Measurements from ENCODE around the gene GGCT.

The GGCT gene

GRCh38 chr7:30479202-30480120, 25.2 kb downstream of the GGCT start:
- H3F3A ChIP-seq (ENCODE audit: low read depth), result no peaks in the 10 kb centered on the region
- peaks cover 44% of the 10 kb centered on the region for H3K4me1 ChIP-seq (ENCODE audit: insufficient read depth, low read length, poor library complexity, severe bottlenecking)
- peak overlapping the region; percentile 95 for H3K4me3 ChIP-seq (ENCODE audit: low read length, poor library complexity, severe bottlenecking)
- H3K4me2 ChIP-seq (ENCODE audit: low read depth, low read length, poor library complexity, severe bottlenecking), result peak overlapping the region; percentile 82
- no peaks in the 10 kb centered on the region for H3K36me3 ChIP-seq (ENCODE audit: insufficient read depth, low read length)
- H3K9me2 ChIP-seq (replicated peaks; ENCODE audit: low read depth, low read length), result no peaks in the 10 kb centered on the region
- no peaks in the 10 kb centered on the region for H4K20me1 ChIP-seq (ENCODE audit: insufficient read depth, low read length, poor library complexity, severe bottlenecking)
- H3K9me3 ChIP-seq (ENCODE audit: insufficient read depth, low read depth, low read length), result no peaks in the 10 kb centered on the region
- TF ChIP-seq, protein P1, sequence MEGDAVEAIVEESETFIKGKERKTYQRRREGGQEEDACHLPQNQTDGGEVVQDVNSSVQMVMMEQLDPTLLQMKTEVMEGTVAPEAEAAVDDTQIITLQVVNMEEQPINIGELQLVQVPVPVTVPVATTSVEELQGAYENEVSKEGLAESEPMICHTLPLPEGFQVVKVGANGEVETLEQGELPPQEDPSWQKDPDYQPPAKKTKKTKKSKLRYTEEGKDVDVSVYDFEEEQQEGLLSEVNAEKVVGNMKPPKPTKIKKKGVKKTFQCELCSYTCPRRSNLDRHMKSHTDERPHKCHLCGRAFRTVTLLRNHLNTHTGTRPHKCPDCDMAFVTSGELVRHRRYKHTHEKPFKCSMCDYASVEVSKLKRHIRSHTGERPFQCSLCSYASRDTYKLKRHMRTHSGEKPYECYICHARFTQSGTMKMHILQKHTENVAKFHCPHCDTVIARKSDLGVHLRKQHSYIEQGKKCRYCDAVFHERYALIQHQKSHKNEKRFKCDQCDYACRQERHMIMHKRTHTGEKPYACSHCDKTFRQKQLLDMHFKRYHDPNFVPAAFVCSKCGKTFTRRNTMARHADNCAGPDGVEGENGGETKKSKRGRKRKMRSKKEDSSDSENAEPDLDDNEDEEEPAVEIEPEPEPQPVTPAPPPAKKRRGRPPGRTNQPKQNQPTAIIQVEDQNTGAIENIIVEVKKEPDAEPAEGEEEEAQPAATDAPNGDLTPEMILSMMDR (conservative IDR thresholded peaks at IDR 0.05; ENCODE audit: low read length), result no peak
- no peak for TF ChIP-seq EZH2phosphoT487 (IDR thresholded peaks at IDR 0.05; ENCODE audit: borderline replicate concordance)
- peak overlapping the region; percentile 99 for H2AFZ ChIP-seq (ENCODE audit: low read length)
- H3K79me2 ChIP-seq (ENCODE audit: insufficient read depth, low read length), result peaks cover 8% of the 10 kb centered on the region
- H3K9ac ChIP-seq (ENCODE audit: low read depth, low read length, poor library complexity, severe bottlenecking), result peak overlapping the region; percentile 84
- H3K27me3 ChIP-seq (ENCODE audit: insufficient read depth, low read length, poor library complexity, severe bottlenecking), result no peaks in the 10 kb centered on the region

- Histone ChIP-seq H3K36me3 (ENCODE audit: insufficient read depth, low read length) (no peaks in the 10 kb centered on the region), H3K4me3 (ENCODE audit: low read length, poor library complexity, severe bottlenecking) (peak within 1 kb of the TSS; percentile 95), H3K9me3 (ENCODE audit: insufficient read depth, low read depth, low read length) (no peaks in the 10 kb centered on the region), H3K79me2 (ENCODE audit: insufficient read depth, low read length) (peaks cover 13% of the 10 kb centered on the region), H3K4me2 (ENCODE audit: low read depth, low read length, poor library complexity, severe bottlenecking) (peak within 1 kb of the TSS; percentile 98), H3K4me1 (ENCODE audit: insufficient read depth, low read length, poor library complexity, severe bottlenecking) (peaks cover 50% of the 10 kb centered on the region), H3K27me3 (ENCODE audit: insufficient read depth, low read length, poor library complexity, severe bottlenecking) (no peaks in the 10 kb centered on the region), H3F3A (ENCODE audit: low read depth) (no peaks in the 10 kb centered on the region), H4K20me1 (ENCODE audit: insufficient read depth, low read length, poor library complexity, severe bottlenecking) (no peaks in the 10 kb centered on the region), H2AFZ (ENCODE audit: low read length) (peak within 1 kb of the TSS; percentile 99), H3K9me2 (replicated peaks; ENCODE audit: low read depth, low read length) (no peaks in the 10 kb centered on the region), H3K9ac (ENCODE audit: low read depth, low read length, poor library complexity, severe bottlenecking) (peak within 1 kb of the TSS; percentile 84)
- no peak for TF ChIP-seq EZH2phosphoT487 (IDR thresholded peaks at IDR 0.05; ENCODE audit: borderline replicate concordance)
- TF ChIP-seq, protein P1 (conservative IDR thresholded peaks at IDR 0.05; ENCODE audit: low read length), result 0 out of 2 replicates have a peak, but pooled peaks have one; percentile 10
Observed at GRCh38 chr7:30478349-30479201, 26.1 kb downstream of the GGCT start, which contains the start of gene NOD1. Gene NOD1, minus strand, starts transcription at chr7:30478784. Its CDS starts 21,863 bp downstream, at chr7:30456921.

DNA sequence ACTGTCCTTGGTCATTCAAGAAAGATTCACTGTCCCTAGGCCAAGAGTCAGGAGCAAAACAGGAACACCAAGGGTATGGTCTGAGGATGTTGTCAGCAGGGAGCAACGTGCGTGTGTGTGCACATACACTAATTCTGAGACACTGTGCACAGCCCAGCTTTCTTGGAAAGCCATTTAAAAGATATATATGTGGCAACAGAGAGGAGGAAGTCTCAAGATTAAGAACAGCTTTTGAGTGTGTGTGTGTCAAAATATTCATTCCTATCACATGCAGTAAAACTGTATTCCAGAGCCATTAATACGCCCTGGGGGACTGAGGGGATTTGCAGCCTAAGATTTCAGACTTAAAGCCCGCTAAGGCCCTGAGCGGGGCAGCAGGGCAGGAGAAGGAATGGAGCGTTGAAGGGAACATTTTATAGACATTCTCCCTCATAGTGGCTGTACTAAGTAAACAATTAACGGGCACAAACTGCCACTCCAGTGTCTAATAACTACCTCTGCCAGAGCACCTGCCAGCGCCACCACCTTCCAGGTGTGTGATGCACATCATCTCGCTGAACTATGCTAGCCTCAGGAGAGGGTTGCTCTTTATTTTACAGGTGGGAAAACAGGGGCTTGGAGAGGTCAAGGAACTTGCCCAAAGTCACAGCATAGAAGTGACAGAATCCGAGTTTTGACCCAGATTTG, 28.0 kb downstream of the GGCT start:
- Histone ChIP-seq H3K9me3 (ENCODE audit: insufficient read depth, low read depth, low read length) (no peaks in the 10 kb centered on the region), H4K20me1 (ENCODE audit: insufficient read depth, low read length, poor library complexity, severe bottlenecking) (no peaks in the 10 kb centered on the region), H3K79me2 (ENCODE audit: insufficient read depth, low read length) (peaks cover 22% of the 10 kb centered on the region), H3K27me3 (ENCODE audit: insufficient read depth, low read length, poor library complexity, severe bottlenecking) (no peaks in the 10 kb centered on the region), H2AFZ (ENCODE audit: low read length) (no peak overlapping the region), H3F3A (ENCODE audit: low read depth) (no peaks in the 10 kb centered on the region), H3K4me3 (ENCODE audit: low read length, poor library complexity, severe bottlenecking) (peak overlapping the region; percentile 95), H3K9me2 (replicated peaks; ENCODE audit: low read depth, low read length) (no peaks in the 10 kb centered on the region), H3K4me2 (ENCODE audit: low read depth, low read length, poor library complexity, severe bottlenecking) (peak overlapping the region; percentile 98), H3K36me3 (ENCODE audit: insufficient read depth, low read length) (no peaks in the 10 kb centered on the region), H3K9ac (ENCODE audit: low read depth, low read length, poor library complexity, severe bottlenecking) (no peak overlapping the region), H3K4me1 (ENCODE audit: insufficient read depth, low read length, poor library complexity, severe bottlenecking) (peaks cover 69% of the 10 kb centered on the region)
- TF ChIP-seq, protein P1 (conservative IDR thresholded peaks at IDR 0.05; ENCODE audit: low read length), result no peak
- TF ChIP-seq EZH2phosphoT487 (IDR thresholded peaks at IDR 0.05; ENCODE audit: borderline replicate concordance), result no peak

All from Loucy (cell line).